ENCODE measurements around the gene GRK6. TPM values are rescaled to one million over a fixed set of nuclear protein-coding genes. Genes with fewer than 3 reads are reported as not detected.

The GRK6 gene
- total and polyA plus RNA-seq, 2 of the 4 experiments (the other 2 are of a cell fraction): 25.3 to 30.1 TPM

GRCh38 chr5:177437623-177438022 lies 11.1 kb downstream of the GRK6 start:
- H3K56ac ChIP-seq (ENCODE audit: extremely low read depth, insufficient read depth, low read length): no peak overlapping the region
- no peaks in the 10 kb centered on the region for H3K4me1 ChIP-seq (ENCODE audit: control insufficient read depth, insufficient read depth, low read length)
- ATAC-seq (ENCODE audit: low read depth): no peak
- H2BK5ac ChIP-seq (ENCODE audit: low read depth, low read length, poor library complexity, severe bottlenecking): no peak overlapping the region
- ChIA-PET CTCF (interaction anchor here (1.2 kb wide), 1 partner anchor 35 kb away, joined by 4 read pairs; no protein-coding TSS in a partner anchor), POLR2A (ENCODE audit: unreplicated experiment) (no interaction called here)
- H3K9me3 ChIP-seq (ENCODE audit: control insufficient read depth, insufficient read depth, low read length): no peaks in the 10 kb centered on the region
- no peak overlapping the region for H2BK20ac ChIP-seq (ENCODE audit: low read depth, low read length)
- H3K36me3 ChIP-seq (ENCODE audit: control insufficient read depth, insufficient read depth, low read length): peaks cover 50% of the 10 kb centered on the region
- no peak overlapping the region for H4K91ac ChIP-seq (ENCODE audit: insufficient read depth, low read depth, low read length)
- H3K27me3 ChIP-seq (ENCODE audit: control insufficient read depth, insufficient read depth, low read length): no peaks in the 10 kb centered on the region
- H3K4me2 ChIP-seq (ENCODE audit: low read depth, low read length): no peak overlapping the region
- no peak overlapping the region for H2BK120ac ChIP-seq (ENCODE audit: low read depth, low read length)
- BruUV-seq (replicated peaks): no TSS peak
- no peak overlapping the region for H2AFZ ChIP-seq (replicated peaks; ENCODE audit: low read length, poor library complexity)
- no peak overlapping the region for H3K23ac ChIP-seq (ENCODE audit: low read depth, low read length)
- H4K8ac ChIP-seq (ENCODE audit: low read depth in 2 of 2, low read length in 2 of 2): no peak overlapping the region
- no peak overlapping the region for H2BK15ac ChIP-seq (ENCODE audit: low read depth, low read length)
- H4K5ac ChIP-seq (ENCODE audit: low read depth, low read length): no peak overlapping the region
- peak overlapping the region; percentile 16 for H2AK9ac ChIP-seq (replicated peaks; ENCODE audit: low read depth, low read length, poor library complexity)
- H3K27ac ChIP-seq (ENCODE audit: insufficient read depth, low read length): no peak overlapping the region
- H3K4me3 ChIP-seq (ENCODE audit: insufficient read depth, low read depth, low read length): no peak overlapping the region
- H3K9ac ChIP-seq (ENCODE audit: low read depth, low read length): no peak overlapping the region
- no peaks in the 10 kb centered on the region for H4K20me1 ChIP-seq (ENCODE audit: insufficient read depth, low read length)
- no peak overlapping the region for H2AK5ac ChIP-seq (ENCODE audit: low read depth, low read length)
- in situ Hi-C loops (cut with MboI; ENCODE audit: low sequenced_read_pairs) (no loop called here), intact Hi-C loops (cut with micrococcal nuclease) (no loop called here), dilution Hi-C loops (cut with HindIII; ENCODE audit: low sequenced_read_pairs, unreplicated experiment) (no loop called here)
- TF ChIP-seq USF2 (IDR thresholded peaks at IDR 0.05; ENCODE audit: low read depth, low read length): peak; percentile 33; the same call in 1 of the 2 replicates
- TF ChIP-seq MXI1 (IDR thresholded peaks at IDR 0.05; ENCODE audit: borderline replicate concordance, low read depth, low read length): no peak
- TF ChIP-seq NFE2L2 (IDR thresholded peaks at IDR 0.05; ENCODE audit: low read depth, low read length): no peak
- no peak for TF ChIP-seq ELK1 (IDR thresholded peaks at IDR 0.05; ENCODE audit: borderline replicate concordance, low read depth, low read length)
- whole genome bisulfite sequencing, 2 experiments (ENCODE audit: extremely low coverage in 2 of 2, insufficient read length in 1 of 2): 61% methylated on average over 3 of the region's 4 CpGs; no CpG with 5 or more reads in 1 of the 2 experiments
- peaks cover 6% of the 10 kb centered on the region; the same call in 1 of the 2 replicates for H3K9me1 ChIP-seq (ENCODE audit: insufficient read depth, low read length)
- no peak overlapping the region for H3K14ac ChIP-seq (replicated peaks; ENCODE audit: low read depth, low read length)
- no peak for DNase-seq
- H3K18ac ChIP-seq (ENCODE audit: low read depth, low read length): no peak overlapping the region
- no peak overlapping the region for H3K4ac ChIP-seq (ENCODE audit: low read depth, low read length)
- no peaks in the 10 kb centered on the region for H3K79me1 ChIP-seq (ENCODE audit: low read depth in 1 of 2, low read length in 2 of 2)
